ENCODE measurements around the gene GTF2A2.

GTF2A2 gene

DNA sequence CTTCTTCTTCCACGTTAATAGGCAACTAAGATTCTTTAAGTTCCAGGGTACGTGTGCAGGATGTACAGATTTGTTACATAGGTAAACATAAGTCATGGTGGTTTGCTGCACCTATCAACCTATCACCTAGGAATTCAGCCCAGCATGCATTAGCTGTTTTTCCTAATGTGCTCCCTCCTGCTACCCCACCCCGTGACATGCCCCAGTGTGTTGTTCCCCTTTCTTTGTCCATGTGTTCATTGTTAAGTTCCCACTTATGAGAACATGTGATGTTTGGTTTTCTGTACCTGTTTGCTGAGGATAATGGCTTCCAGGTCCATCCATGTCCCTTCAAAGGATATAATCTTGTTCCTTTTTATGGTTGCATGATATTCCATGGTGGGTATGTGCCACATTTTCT, 21.1 kb downstream of the GTF2A2 start:
- Histone ChIP-seq H3K4me1 (ENCODE audit: control insufficient read depth, insufficient read depth, low read length) (no peaks in the 10 kb centered on the region), H3K4me3 (ENCODE audit: low read length) (no peak overlapping the region), H3K4me2 (ENCODE audit: low read length) (no peak overlapping the region), H3K9ac (ENCODE audit: low read depth, low read length) (no peak overlapping the region), H3K36me3 (ENCODE audit: insufficient read depth, low read length) (peaks cover 13% of the 10 kb centered on the region), H3K27me3 (ENCODE audit: control insufficient read depth, insufficient read depth, low read length) (no peaks in the 10 kb centered on the region), H3K9me3 (replicated peaks; ENCODE audit: low read length) (no peaks in the 10 kb centered on the region)

DNA sequence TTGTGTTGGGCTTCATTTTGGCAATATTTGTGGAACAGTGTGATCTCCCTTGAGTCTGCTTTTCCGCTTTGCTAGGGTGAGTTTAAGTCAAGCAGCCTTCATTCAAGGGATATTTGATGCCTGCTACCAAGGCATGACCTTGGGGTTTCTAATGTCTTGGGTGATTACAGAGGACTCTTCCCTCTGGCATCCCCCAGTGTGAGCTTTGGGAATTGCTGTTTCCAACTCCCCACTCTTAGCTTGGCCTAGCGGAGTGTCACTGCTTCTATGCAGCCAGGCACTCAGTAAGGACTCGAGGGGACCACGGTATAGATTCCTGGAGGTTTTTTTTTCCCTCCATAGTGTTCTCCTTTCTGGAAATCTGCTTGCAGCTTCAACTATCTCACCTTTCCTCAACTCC, 24.6 kb downstream of the GTF2A2 start:
- Histone ChIP-seq H3K4me1 (ENCODE audit: control insufficient read depth, insufficient read depth, low read length) (no peaks in the 10 kb centered on the region), H3K27me3 (ENCODE audit: control insufficient read depth, insufficient read depth, low read length) (no peaks in the 10 kb centered on the region), H3K36me3 (ENCODE audit: insufficient read depth, low read length) (peaks cover under 1% of the 10 kb centered on the region), H3K9ac (ENCODE audit: low read depth, low read length) (no peak overlapping the region), H3K4me3 (ENCODE audit: low read length) (no peak overlapping the region), H3K4me2 (ENCODE audit: low read length) (no peak overlapping the region), H3K9me3 (replicated peaks; ENCODE audit: low read length) (no peaks in the 10 kb centered on the region)

- H3K9ac ChIP-seq (ENCODE audit: low read depth, low read length), result no peak overlapping the region
- no peaks in the 10 kb centered on the region for H3K9me3 ChIP-seq (replicated peaks; ENCODE audit: low read length)
- no peak overlapping the region for H3K4me3 ChIP-seq (ENCODE audit: low read length)
- H3K36me3 ChIP-seq (ENCODE audit: insufficient read depth, low read length), result no peaks in the 10 kb centered on the region
- peaks cover 52% of the 10 kb centered on the region for H3K27me3 ChIP-seq (ENCODE audit: control insufficient read depth, insufficient read depth, low read length)
- H3K4me2 ChIP-seq (ENCODE audit: low read length), result no peak overlapping the region
- H3K4me1 ChIP-seq (ENCODE audit: control insufficient read depth, insufficient read depth, low read length), result no peaks in the 10 kb centered on the region
Observed at GRCh38 chr15:59622289-59622688, 35.0 kb downstream of the GTF2A2 start.

DNA sequence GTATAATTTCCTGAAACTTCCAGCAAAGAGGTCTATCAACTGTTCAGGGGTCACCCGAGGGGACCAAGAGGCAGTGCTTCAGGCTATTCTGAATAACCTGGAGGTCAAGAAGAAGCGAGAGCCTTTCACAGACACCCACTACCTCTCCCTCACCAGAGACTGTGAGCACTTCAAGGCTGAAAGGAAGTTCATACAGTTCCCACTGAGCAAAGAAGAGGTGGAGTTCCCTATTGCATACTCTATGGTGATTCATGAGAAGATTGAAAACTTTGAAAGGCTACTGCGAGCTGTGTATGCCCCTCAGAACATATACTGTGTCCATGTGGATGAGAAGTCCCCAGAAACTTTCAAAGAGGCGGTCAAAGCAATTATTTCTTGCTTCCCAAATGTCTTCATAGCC, 38.9 kb downstream of the GTF2A2 start:
- no peak overlapping the region for H3K9ac ChIP-seq (ENCODE audit: low read depth, low read length)
- H3K36me3 ChIP-seq (ENCODE audit: insufficient read depth, low read length), result no peaks in the 10 kb centered on the region
- H3K4me2 ChIP-seq (ENCODE audit: low read length), result no peak overlapping the region
- H3K9me3 ChIP-seq (replicated peaks; ENCODE audit: low read length), result no peaks in the 10 kb centered on the region
- no peak overlapping the region for H3K4me3 ChIP-seq (ENCODE audit: low read length)
- H3K4me1 ChIP-seq (ENCODE audit: control insufficient read depth, insufficient read depth, low read length), result no peaks in the 10 kb centered on the region
- H3K27me3 ChIP-seq (ENCODE audit: control insufficient read depth, insufficient read depth, low read length), result peaks cover 34% of the 10 kb centered on the region

GRCh38 chr15:59616379-59616778, 40.9 kb downstream of the GTF2A2 start:
- no peak overlapping the region for H3K4me2 ChIP-seq (ENCODE audit: low read length)
- no peak overlapping the region for H3K9ac ChIP-seq (ENCODE audit: low read depth, low read length)
- H3K4me3 ChIP-seq (ENCODE audit: low read length), result no peak overlapping the region
- H3K36me3 ChIP-seq (ENCODE audit: insufficient read depth, low read length), result no peaks in the 10 kb centered on the region
- peaks cover 43% of the 10 kb centered on the region for H3K27me3 ChIP-seq (ENCODE audit: control insufficient read depth, insufficient read depth, low read length)
- peaks cover 7% of the 10 kb centered on the region for H3K4me1 ChIP-seq (ENCODE audit: control insufficient read depth, insufficient read depth, low read length)
- H3K9me3 ChIP-seq (replicated peaks; ENCODE audit: low read length), result no peaks in the 10 kb centered on the region

DNA sequence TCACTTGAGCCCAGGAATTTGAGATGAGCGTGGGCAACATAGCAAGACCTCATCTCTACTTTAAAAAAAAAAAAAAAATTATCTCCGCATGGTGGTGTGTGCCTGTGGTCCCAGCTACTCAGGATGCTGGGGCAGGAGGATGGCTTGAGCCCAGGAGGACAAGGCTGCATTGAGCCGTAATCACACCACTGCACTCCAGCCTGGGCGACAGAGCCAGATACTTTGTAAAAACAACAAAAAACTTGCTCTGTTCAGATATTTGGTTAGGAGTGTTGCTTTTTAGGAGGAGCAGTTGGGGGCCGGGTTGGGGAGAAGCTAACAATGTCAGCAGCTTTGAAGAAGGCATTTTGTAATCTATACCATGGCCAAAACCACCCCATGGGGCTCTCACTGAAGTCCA, 41.7 kb downstream of the GTF2A2 start:
- H3K27me3 ChIP-seq (ENCODE audit: control insufficient read depth, insufficient read depth, low read length), result peaks cover 43% of the 10 kb centered on the region
- H3K36me3 ChIP-seq (ENCODE audit: insufficient read depth, low read length), result no peaks in the 10 kb centered on the region
- H3K9me3 ChIP-seq (replicated peaks; ENCODE audit: low read length), result no peaks in the 10 kb centered on the region
- no peak overlapping the region for H3K4me3 ChIP-seq (ENCODE audit: low read length)
- no peak overlapping the region for H3K9ac ChIP-seq (ENCODE audit: low read depth, low read length)
- H3K4me2 ChIP-seq (ENCODE audit: low read length), result no peak overlapping the region
- peaks cover 9% of the 10 kb centered on the region for H3K4me1 ChIP-seq (ENCODE audit: control insufficient read depth, insufficient read depth, low read length)

GRCh38 chr15:59614153-59614552, 43.2 kb downstream of the GTF2A2 start:
- Histone ChIP-seq H3K36me3 (ENCODE audit: insufficient read depth, low read length) (no peaks in the 10 kb centered on the region), H3K4me3 (ENCODE audit: low read length) (no peak overlapping the region), H3K4me1 (ENCODE audit: control insufficient read depth, insufficient read depth, low read length) (peaks cover 9% of the 10 kb centered on the region), H3K9me3 (replicated peaks; ENCODE audit: low read length) (no peaks in the 10 kb centered on the region), H3K4me2 (ENCODE audit: low read length) (no peak overlapping the region), H3K27me3 (ENCODE audit: control insufficient read depth, insufficient read depth, low read length) (peaks cover 35% of the 10 kb centered on the region), H3K9ac (ENCODE audit: low read depth, low read length) (no peak overlapping the region)

- no peak within 1 kb of the TSS for H3K9ac ChIP-seq (ENCODE audit: low read depth, low read length)
Observed at GRCh38 chr15:59611276-59612260, 45.7 kb downstream of the GTF2A2 start, which contains the start of gene GCNT3. TSS of gene GCNT3 (plus strand) at chr15:59611783. CDS start at chr15:59618239, 6,456 bp downstream.

DNA sequence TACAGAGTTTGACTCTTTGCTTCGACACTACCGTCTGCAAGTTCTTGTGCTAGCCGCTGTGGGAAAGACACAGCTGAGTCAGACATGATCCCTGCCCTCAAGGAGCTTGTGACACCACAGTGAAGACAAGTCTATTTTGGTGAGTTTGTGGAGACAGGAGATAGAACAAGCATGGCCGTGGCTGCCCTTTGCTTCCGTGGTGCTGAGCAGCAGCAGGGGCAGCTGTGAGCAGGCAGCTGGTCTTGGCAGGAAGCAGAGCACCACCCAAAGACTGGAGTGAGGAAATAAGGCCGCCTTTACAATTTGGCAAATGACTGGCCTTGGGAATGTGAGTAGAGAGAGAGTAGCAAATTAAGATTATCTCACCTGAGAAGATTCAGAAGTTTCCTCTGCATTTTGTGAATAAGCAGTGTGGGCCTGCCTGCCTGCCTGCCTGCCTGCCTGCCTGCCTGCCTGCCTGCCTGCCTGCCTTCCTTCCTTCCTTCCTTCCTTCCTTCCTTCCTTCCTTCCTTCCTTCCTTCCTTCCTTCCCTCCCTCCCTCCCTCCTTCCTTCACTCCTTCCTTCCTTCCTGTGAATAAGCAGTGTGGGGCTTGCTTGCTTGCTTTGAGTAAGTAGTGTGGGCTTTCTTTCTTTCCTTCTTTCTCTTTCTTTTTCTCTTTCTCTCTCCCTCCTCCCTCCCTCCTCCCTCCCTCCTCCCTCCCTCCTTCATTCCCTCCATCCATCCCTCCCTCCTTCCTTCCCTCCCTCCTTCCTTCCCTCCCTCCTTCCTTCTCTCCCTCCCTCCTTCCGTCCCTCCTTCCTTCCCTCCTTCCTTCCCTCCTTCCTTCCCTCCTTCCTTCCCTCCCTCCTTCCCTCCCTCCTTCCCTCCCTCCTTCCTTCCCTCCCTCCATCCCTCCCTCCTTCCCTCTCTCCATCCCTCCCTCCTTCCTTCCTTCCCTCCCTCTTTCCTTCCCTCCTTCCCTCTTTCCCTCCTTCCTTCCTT, 47.3 kb downstream of the GTF2A2 start:
- Histone ChIP-seq H3K9me3 (replicated peaks; ENCODE audit: low read length) (no peaks in the 10 kb centered on the region), H3K9ac (ENCODE audit: low read depth, low read length) (no peak overlapping the region), H3K27me3 (ENCODE audit: control insufficient read depth, insufficient read depth, low read length) (peaks cover 21% of the 10 kb centered on the region), H3K4me2 (ENCODE audit: low read length) (no peak overlapping the region), H3K4me1 (ENCODE audit: control insufficient read depth, insufficient read depth, low read length) (peaks cover 9% of the 10 kb centered on the region), H3K4me3 (ENCODE audit: low read length) (no peak overlapping the region), H3K36me3 (ENCODE audit: insufficient read depth, low read length) (no peaks in the 10 kb centered on the region)

More at GRCh38 chr15:59611276-59612260, 45.7 kb downstream of the GTF2A2 start, which contains the start of gene GCNT3:
- Histone ChIP-seq H3K27me3 (ENCODE audit: control insufficient read depth, insufficient read depth, low read length) (peaks cover 26% of the 10 kb centered on the region), H3K4me1 (ENCODE audit: control insufficient read depth, insufficient read depth, low read length) (peaks cover 9% of the 10 kb centered on the region), H3K4me2 (ENCODE audit: low read length) (peak within 1 kb of the TSS; percentile 7), H3K4me3 (ENCODE audit: low read length) (no peak within 1 kb of the TSS), H3K9me3 (replicated peaks; ENCODE audit: low read length) (no peaks in the 10 kb centered on the region), H3K36me3 (ENCODE audit: insufficient read depth, low read length) (no peaks in the 10 kb centered on the region)

GRCh38 chr15:59605994-59606393, 51.3 kb downstream of the GTF2A2 start:
- Histone ChIP-seq H3K9me3 (replicated peaks; ENCODE audit: low read length) (peaks cover 5% of the 10 kb centered on the region), H3K4me2 (ENCODE audit: low read length) (no peak overlapping the region), H3K4me1 (ENCODE audit: control insufficient read depth, insufficient read depth, low read length) (no peaks in the 10 kb centered on the region), H3K9ac (ENCODE audit: low read depth, low read length) (no peak overlapping the region), H3K4me3 (ENCODE audit: low read length) (no peak overlapping the region), H3K27me3 (ENCODE audit: control insufficient read depth, insufficient read depth, low read length) (peaks cover 12% of the 10 kb centered on the region), H3K36me3 (ENCODE audit: insufficient read depth, low read length) (no peaks in the 10 kb centered on the region)

- H3K27me3 ChIP-seq (ENCODE audit: control insufficient read depth, insufficient read depth, low read length), result peaks cover 15% of the 10 kb centered on the region
- H3K9ac ChIP-seq (ENCODE audit: low read depth, low read length), result no peak overlapping the region
- no peaks in the 10 kb centered on the region for H3K9me3 ChIP-seq (replicated peaks; ENCODE audit: low read length)
- no peak overlapping the region for H3K4me2 ChIP-seq (ENCODE audit: low read length)
- H3K4me3 ChIP-seq (ENCODE audit: low read length), result no peak overlapping the region
- no peaks in the 10 kb centered on the region for H3K36me3 ChIP-seq (ENCODE audit: insufficient read depth, low read length)
- H3K4me1 ChIP-seq (ENCODE audit: control insufficient read depth, insufficient read depth, low read length), result peaks cover 2% of the 10 kb centered on the region
Observed at GRCh38 chr15:59598461-59598860, 58.9 kb downstream of the GTF2A2 start.

All from skeletal muscle satellite cell (primary cell).